Muscle layer of duodenum (tissue), 2 donors: ENCODE data around the gene KRTAP10-6.
"Not testable (repeated sequence)": the region's sequence is repeated elsewhere in the genome, so short reads cannot be mapped to it uniquely, and the experiment has no call there.

Source experiments
- H3K27ac ChIP-seq: one replicate; pipeline ENCODE4 v1.7.0; 2013; ENCODE audit warnings: mild to moderate bottlenecking, low read length
- H3K27me3 ChIP-seq: one replicate; pipeline ENCODE4 v1.7.0; 2013; ENCODE audit warnings: low read depth, mild to moderate bottlenecking, control low read depth, low read length
- H3K36me3 ChIP-seq, 2 donors: one replicate each; pipeline ENCODE4 v1.7.0; 2013; ENCODE audit warnings: low read length in 2 of 2, control low read depth in 1 of 2, mild to moderate bottlenecking in 1 of 2; ENCODE audit not compliant: insufficient read depth in 2 of 2, control insufficient read depth in 1 of 2
- H3K4me1 ChIP-seq, 2 donors: one replicate each; pipeline ENCODE4 v1.7.0; 2013; ENCODE audit warnings: low read length in 2 of 2, mild to moderate bottlenecking in 2 of 2, control low read depth in 1 of 2, moderate library complexity in 1 of 2; ENCODE audit not compliant: insufficient read depth in 2 of 2, control insufficient read depth in 1 of 2
- H3K4me3 ChIP-seq, 2 donors: one replicate each; pipeline ENCODE4 v1.7.0; 2013; ENCODE audit warnings: low read length in 2 of 2, low read depth in 1 of 2, mild to moderate bottlenecking in 1 of 2
- H3K9me3 ChIP-seq, 2 donors: one replicate each; pipeline ENCODE4 v1.7.0; 2013; ENCODE audit warnings: low read length in 2 of 2, control low read depth in 1 of 2, mild to moderate bottlenecking in 1 of 2; ENCODE audit not compliant: control insufficient read depth in 1 of 2
- donor health status: healthy.

KRTAP10-6 gene

GRCh38 chr21:44582055-44582454 is 10.2 kb downstream of the KRTAP10-6 start:
- H3K4me3 ChIP-seq = no peak overlapping the region
- peaks cover 0 to 31% of the 10 kb centered on the region in 2 donors for H3K9me3 ChIP-seq
- no peaks in the 10 kb centered on the region for H3K27me3 ChIP-seq
- no peaks in the 10 kb centered on the region for H3K36me3 ChIP-seq
- no peak overlapping the region for H3K27ac ChIP-seq
- peaks cover 0 to 3% of the 10 kb centered on the region in 2 donors for H3K4me1 ChIP-seq

- H3K27me3 ChIP-seq = no peaks in the 10 kb centered on the region
- H3K4me3 ChIP-seq = no peak overlapping the region
- no peak overlapping the region for H3K27ac ChIP-seq
- no peaks in the 10 kb centered on the region for H3K36me3 ChIP-seq
- peaks cover 5 to 31% of the 10 kb centered on the region in 2 donors for H3K9me3 ChIP-seq
- H3K4me1 ChIP-seq = peaks cover 0 to 3% of the 10 kb centered on the region in 2 donors
Measured at GRCh38 chr21:44581158-44581557, 11.1 kb downstream of the KRTAP10-6 start.

GRCh38 chr21:44580231-44580821 is 12.0 kb downstream of the KRTAP10-6 start, which contains the start of gene KRTAP10-5:
Gene KRTAP10-5, minus strand, starts transcription at chr21:44580604. Its CDS starts 26 bp downstream, at chr21:44580578.
- H3K27ac ChIP-seq, H3K4me3 ChIP-seq, H3K27me3 ChIP-seq: not testable (repeated sequence)

GRCh38 chr21:44579833-44580144 is 12.5 kb downstream of the KRTAP10-6 start:
- H3K4me1 ChIP-seq = peaks cover 0 to 3% of the 10 kb centered on the region in 2 donors
- H3K27me3 ChIP-seq = no peaks in the 10 kb centered on the region
- H3K9me3 ChIP-seq = peaks cover 5 to 27% of the 10 kb centered on the region in 2 donors
- H3K4me3 ChIP-seq = no peak overlapping the region
- no peak overlapping the region for H3K27ac ChIP-seq
- H3K36me3 ChIP-seq = no peaks in the 10 kb centered on the region

More at GRCh38 chr21:44580231-44580821, 12.0 kb downstream of the KRTAP10-6 start, which contains the start of gene KRTAP10-5:
- H3K4me1 ChIP-seq, H3K36me3 ChIP-seq: not testable (repeated sequence)
- H3K9me3 ChIP-seq = peaks cover 5 to 27% of the 10 kb centered on the region in 2 donors

- Histone ChIP-seq H3K36me3 (no peaks in the 10 kb centered on the region), H3K27me3 (no peaks in the 10 kb centered on the region), H3K27ac (no peak overlapping the region), H3K9me3 (peaks cover 5 to 27% of the 10 kb centered on the region in 2 donors), H3K4me3 (no peak overlapping the region), H3K4me1 (peaks cover 0 to 1% of the 10 kb centered on the region in 2 donors)
Measured at GRCh38 chr21:44579056-44579832, 13.1 kb downstream of the KRTAP10-6 start.

- Histone ChIP-seq H3K27ac (no peak overlapping the region), H3K27me3 (no peaks in the 10 kb centered on the region), H3K36me3 (no peaks in the 10 kb centered on the region), H3K4me3 (no peak overlapping the region), H3K4me1 (no peaks in the 10 kb centered on the region), H3K9me3 (peaks cover 5 to 27% of the 10 kb centered on the region in 2 donors)
Measured at GRCh38 chr21:44578371-44579055, 13.8 kb downstream of the KRTAP10-6 start.

DNA sequence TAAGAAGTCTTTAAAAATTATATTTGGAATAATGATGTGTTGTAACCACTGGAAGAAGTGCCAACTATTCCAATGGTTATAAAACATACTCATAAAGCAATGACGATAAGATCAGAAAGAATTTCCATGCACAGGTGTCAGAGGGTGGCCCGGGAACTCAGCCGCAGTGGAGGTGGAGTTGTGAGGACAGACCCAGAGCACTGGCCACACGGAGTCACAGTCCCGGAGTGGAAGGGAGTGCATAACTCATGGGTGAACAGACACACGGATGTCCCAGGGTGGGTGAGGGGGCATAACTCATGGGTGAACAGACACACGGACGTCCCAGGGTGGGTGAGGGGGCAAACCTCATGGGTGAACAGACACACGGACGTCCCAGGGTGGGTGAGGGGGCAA is 16.3 kb downstream of the KRTAP10-6 start:
- Histone ChIP-seq H3K27me3 (no peaks in the 10 kb centered on the region), H3K27ac (no peak overlapping the region)

GRCh38 chr21:44575307-44576024 is 16.8 kb downstream of the KRTAP10-6 start:
- H3K27ac ChIP-seq = no peak overlapping the region
- H3K9me3 ChIP-seq = peaks cover 8 to 24% of the 10 kb centered on the region in 2 donors
- H3K4me1 ChIP-seq = no peaks in the 10 kb centered on the region
- no peaks in the 10 kb centered on the region for H3K36me3 ChIP-seq
- H3K27me3 ChIP-seq = no peaks in the 10 kb centered on the region
- H3K4me3 ChIP-seq = no peak overlapping the region

More for the DNA sequence above, 16.3 kb downstream of the KRTAP10-6 start:
- H3K9me3 ChIP-seq = peaks cover 8 to 23% of the 10 kb centered on the region in 2 donors
- H3K4me3 ChIP-seq = no peak overlapping the region
- no peaks in the 10 kb centered on the region for H3K36me3 ChIP-seq
- H3K4me1 ChIP-seq = no peaks in the 10 kb centered on the region

- no peaks in the 10 kb centered on the region for H3K36me3 ChIP-seq
- no peak overlapping the region for H3K4me3 ChIP-seq
- peaks cover 8 to 21% of the 10 kb centered on the region in 2 donors for H3K9me3 ChIP-seq
- H3K4me1 ChIP-seq = no peaks in the 10 kb centered on the region
- H3K27me3 ChIP-seq = no peaks in the 10 kb centered on the region
- no peak overlapping the region for H3K27ac ChIP-seq
Measured at GRCh38 chr21:44574457-44575306, 17.6 kb downstream of the KRTAP10-6 start.

DNA sequence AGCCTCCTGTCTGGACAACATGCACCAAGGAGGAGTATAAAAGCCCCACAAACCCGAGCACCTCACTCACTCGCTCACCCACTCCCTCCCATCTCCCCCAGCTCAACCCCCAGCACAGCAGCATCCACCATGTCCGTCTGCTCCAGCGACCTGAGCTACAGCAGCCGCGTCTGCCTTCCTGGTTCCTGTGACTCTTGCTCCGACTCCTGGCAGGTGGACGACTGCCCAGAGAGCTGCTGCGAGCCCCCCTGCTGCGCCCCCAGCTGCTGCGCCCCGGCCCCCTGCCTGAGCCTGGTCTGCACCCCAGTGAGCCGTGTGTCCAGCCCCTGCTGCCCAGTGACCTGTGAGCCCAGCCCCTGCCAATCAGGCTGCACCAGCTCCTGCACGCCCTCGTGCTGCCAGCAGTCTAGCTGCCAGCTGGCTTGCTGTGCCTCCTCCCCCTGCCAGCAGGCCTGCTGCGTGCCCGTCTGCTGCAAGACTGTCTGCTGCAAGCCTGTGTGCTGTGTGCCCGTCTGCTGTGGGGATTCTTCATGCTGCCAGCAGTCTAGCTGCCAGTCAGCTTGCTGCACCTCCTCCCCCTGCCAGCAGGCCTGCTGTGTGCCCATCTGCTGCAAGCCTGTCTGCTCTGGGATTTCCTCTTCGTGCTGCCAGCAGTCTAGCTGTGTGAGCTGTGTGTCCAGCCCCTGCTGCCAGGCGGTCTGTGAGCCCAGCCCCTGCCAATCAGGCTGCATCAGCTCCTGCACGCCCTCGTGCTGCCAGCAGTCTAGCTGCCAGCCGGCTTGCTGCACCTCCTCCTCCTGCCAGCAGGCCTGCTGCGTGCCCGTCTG is 18.5 kb downstream of the KRTAP10-6 start, which contains the start of gene KRTAP10-4:
TSS of gene KRTAP10-4 (plus strand) at position 100 of the 827 bp plus-strand sequence. CDS start at position 130, 30 bp downstream.
- peaks cover 8 to 21% of the 10 kb centered on the region in 2 donors for H3K9me3 ChIP-seq
- not testable (repeated sequence) for H3K27ac ChIP-seq, H3K4me3 ChIP-seq, H3K4me1 ChIP-seq, H3K27me3 ChIP-seq, H3K36me3 ChIP-seq
